ENCODE results near the gene STYXL1.

STYXL1 gene

GRCh38 chr7:75977743-75978142 is 70.1 kb downstream of the STYXL1 start:
- in situ Hi-C loops (cut with HindIII; ENCODE audit: low sequenced_read_pairs) = no loop called here
- TF ChIP-seq CTCF (IDR thresholded peaks at IDR 0.05; ENCODE audit: low read depth, low read length) = no peak
- DNase-seq (ENCODE audit: low read depth, low spot score) = no peak
- H3K4me3 ChIP-seq (ENCODE audit: low read depth, low read length) = no peak overlapping the region

GRCh38 chr7:75971961-75972763 is 75.6 kb downstream of the STYXL1 start:
- DNase-seq (ENCODE audit: low read depth, low spot score) = no peak
- in situ Hi-C loops (cut with HindIII; ENCODE audit: low sequenced_read_pairs) = no loop called here

GRCh38 chr7:75971309-75971960 is 76.4 kb downstream of the STYXL1 start:
- no peak overlapping the region for H3K4me3 ChIP-seq (ENCODE audit: low read depth, low read length)
- DNase-seq (ENCODE audit: low read depth, low spot score) = no peak
- no peak for TF ChIP-seq CTCF (IDR thresholded peaks at IDR 0.05; ENCODE audit: low read depth, low read length)
- in situ Hi-C loops (cut with HindIII; ENCODE audit: low sequenced_read_pairs) = no loop called here

More at GRCh38 chr7:75971961-75972763, 75.6 kb downstream of the STYXL1 start:
- TF ChIP-seq CTCF (IDR thresholded peaks at IDR 0.05; ENCODE audit: low read depth, low read length) = peak; percentile 16
- H3K4me3 ChIP-seq (ENCODE audit: low read depth, low read length) = no peak overlapping the region

GRCh38 chr7:75969704-75970498 is 77.9 kb downstream of the STYXL1 start:
- H3K4me3 ChIP-seq (ENCODE audit: low read depth, low read length) = no peak overlapping the region
- no peak for TF ChIP-seq CTCF (IDR thresholded peaks at IDR 0.05; ENCODE audit: low read depth, low read length)
- in situ Hi-C loops (cut with HindIII; ENCODE audit: low sequenced_read_pairs) = no loop called here
- no peak for DNase-seq (ENCODE audit: low read depth, low spot score)

GRCh38 chr7:75969182-75969581 is 78.6 kb downstream of the STYXL1 start:
- no peak for DNase-seq (ENCODE audit: low read depth, low spot score)
- in situ Hi-C loops (cut with HindIII; ENCODE audit: low sequenced_read_pairs) = no loop called here
- H3K4me3 ChIP-seq (ENCODE audit: low read depth, low read length) = no peak overlapping the region
- TF ChIP-seq CTCF (IDR thresholded peaks at IDR 0.05; ENCODE audit: low read depth, low read length) = no peak

- DNase-seq (ENCODE audit: low read depth, low spot score) = no peak
- TF ChIP-seq CTCF (IDR thresholded peaks at IDR 0.05; ENCODE audit: low read depth, low read length) = no peak
- in situ Hi-C loops (cut with HindIII; ENCODE audit: low sequenced_read_pairs) = no loop called here
- H3K4me3 ChIP-seq (ENCODE audit: low read depth, low read length) = no peak overlapping the region
Observed at GRCh38 chr7:75968561-75969001, 79.2 kb downstream of the STYXL1 start.
